ENCODE results near the gene TMPRSS9.

The TMPRSS9 gene

DNA sequence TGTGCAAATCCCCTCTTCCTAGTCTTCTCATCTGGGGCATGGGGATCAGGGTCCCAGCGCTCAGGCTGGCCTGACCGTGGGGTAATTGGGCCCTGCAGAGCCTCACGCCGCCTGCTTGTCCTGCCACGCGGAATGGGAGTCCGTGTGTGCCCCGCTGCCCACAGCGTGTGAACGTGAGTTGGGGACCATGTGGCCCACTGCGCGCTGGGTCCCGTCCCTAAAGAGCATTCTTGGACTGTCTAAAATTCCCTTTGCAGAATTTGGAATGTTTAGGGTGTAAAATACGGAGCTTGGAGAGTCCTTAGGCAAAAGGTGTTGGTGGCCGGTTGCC, 2.9 kb downstream of the TMPRSS9 start:
- H3K4me3 ChIP-seq (ENCODE audit: low read length) = no peak overlapping the region
- DNase-seq (ENCODE audit: low read depth) = no peak
- no peak for TF ChIP-seq CTCF (conservative IDR thresholded peaks at IDR 0.05; ENCODE audit: low read depth, low read length)

GRCh38 chr19:2363419-2363818, 3.4 kb downstream of the TMPRSS9 start:
- H3K4me3 ChIP-seq (ENCODE audit: low read length) = no peak overlapping the region
- DNase-seq (ENCODE audit: low read depth) = no peak
- TF ChIP-seq CTCF (conservative IDR thresholded peaks at IDR 0.05; ENCODE audit: low read depth, low read length) = no peak

GRCh38 chr19:2365201-2365970, 5.3 kb downstream of the TMPRSS9 start:
- no peak for DNase-seq (ENCODE audit: low read depth)
- no peak for TF ChIP-seq CTCF (conservative IDR thresholded peaks at IDR 0.05; ENCODE audit: low read depth, low read length)
- no peak overlapping the region for H3K4me3 ChIP-seq (ENCODE audit: low read length)

GRCh38 chr19:2371656-2372055, 11.6 kb downstream of the TMPRSS9 start:
- H3K4me3 ChIP-seq (ENCODE audit: low read length) = no peak overlapping the region
- TF ChIP-seq CTCF (conservative IDR thresholded peaks at IDR 0.05; ENCODE audit: low read depth, low read length) = no peak
- no peak for DNase-seq (ENCODE audit: low read depth)

- no peak for DNase-seq (ENCODE audit: low read depth)
- no peak overlapping the region for H3K4me3 ChIP-seq (ENCODE audit: low read length)
- no peak for TF ChIP-seq CTCF (conservative IDR thresholded peaks at IDR 0.05; ENCODE audit: low read depth, low read length)
Measured at GRCh38 chr19:2372076-2372612, 12.1 kb downstream of the TMPRSS9 start.

DNA sequence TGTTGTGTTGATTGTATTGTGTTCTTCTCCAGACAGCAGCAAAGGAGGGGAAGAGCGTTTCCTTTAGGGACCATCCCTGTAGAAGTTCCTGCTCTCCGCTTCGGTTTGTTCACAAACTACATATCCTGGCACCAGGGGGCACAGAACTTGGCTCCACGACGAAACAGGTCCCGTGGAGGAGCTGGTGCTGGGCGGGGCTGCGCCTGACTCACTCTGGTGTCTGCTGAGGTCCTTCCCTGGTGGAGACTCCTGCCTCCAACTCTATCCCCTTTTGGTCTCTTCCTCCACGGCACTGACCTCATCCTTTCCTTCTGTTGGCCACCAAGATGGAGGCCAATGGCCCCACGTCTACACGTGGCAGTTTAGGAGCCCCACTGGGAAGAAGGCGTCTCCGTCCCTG, 14.7 kb downstream of the TMPRSS9 start:
- DNase-seq (ENCODE audit: low read depth) = no peak
- H3K4me3 ChIP-seq (ENCODE audit: low read length) = no peak overlapping the region
- no peak for TF ChIP-seq CTCF (conservative IDR thresholded peaks at IDR 0.05; ENCODE audit: low read depth, low read length)
